Hypothalamus (tissue), 51 donors: Measurements from ENCODE around the gene MGLL.

Source experiments
- DNase-seq, 51 donors: peaks; one replicate each; lab custom pipeline; 2025; lab: John Stamatoyannopoulos, UW

MGLL gene

GRCh38 chr3:127645371-127646015 is 176.8 kb downstream of the MGLL start:
- no peak for DNase-seq

DNA sequence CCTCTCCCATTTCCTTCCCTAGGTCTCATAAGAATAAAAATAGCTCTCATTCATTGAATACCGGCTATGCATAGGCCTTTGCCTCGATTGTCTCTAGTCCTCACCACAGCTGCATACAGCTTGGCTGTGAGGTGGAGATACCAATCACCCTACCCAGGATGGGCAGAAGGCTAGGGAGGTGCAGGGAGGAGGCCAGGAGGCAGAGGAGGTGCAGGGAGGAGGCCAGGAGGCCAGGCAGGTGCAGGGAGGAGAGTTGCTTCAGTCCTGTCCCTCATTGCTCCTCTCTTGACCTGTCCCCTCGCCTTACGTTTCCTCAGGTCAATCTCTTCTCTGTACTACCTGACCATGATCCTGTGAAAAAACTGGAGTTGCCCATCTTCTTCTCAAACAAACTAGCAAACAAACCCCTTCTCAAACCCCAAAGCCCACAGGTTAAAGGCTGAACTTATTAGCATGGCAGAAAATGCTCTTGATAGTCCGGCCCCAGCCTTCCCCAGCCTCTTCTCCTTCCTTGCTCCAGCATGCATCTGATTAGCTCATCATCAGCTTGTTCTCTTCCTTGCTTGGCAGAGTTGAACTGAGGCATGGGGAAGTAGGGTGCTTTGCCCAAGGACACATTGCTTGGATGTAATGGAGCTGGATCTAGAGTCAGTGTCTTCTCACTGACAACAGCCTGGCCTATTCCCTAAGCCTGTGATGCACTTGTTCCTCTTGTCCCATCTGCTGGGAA is 177.5 kb downstream of the MGLL start:
- DNase-seq: no peak

- no peak for DNase-seq
Measured at GRCh38 chr3:127640042-127640355, 182.3 kb downstream of the MGLL start.

DNA sequence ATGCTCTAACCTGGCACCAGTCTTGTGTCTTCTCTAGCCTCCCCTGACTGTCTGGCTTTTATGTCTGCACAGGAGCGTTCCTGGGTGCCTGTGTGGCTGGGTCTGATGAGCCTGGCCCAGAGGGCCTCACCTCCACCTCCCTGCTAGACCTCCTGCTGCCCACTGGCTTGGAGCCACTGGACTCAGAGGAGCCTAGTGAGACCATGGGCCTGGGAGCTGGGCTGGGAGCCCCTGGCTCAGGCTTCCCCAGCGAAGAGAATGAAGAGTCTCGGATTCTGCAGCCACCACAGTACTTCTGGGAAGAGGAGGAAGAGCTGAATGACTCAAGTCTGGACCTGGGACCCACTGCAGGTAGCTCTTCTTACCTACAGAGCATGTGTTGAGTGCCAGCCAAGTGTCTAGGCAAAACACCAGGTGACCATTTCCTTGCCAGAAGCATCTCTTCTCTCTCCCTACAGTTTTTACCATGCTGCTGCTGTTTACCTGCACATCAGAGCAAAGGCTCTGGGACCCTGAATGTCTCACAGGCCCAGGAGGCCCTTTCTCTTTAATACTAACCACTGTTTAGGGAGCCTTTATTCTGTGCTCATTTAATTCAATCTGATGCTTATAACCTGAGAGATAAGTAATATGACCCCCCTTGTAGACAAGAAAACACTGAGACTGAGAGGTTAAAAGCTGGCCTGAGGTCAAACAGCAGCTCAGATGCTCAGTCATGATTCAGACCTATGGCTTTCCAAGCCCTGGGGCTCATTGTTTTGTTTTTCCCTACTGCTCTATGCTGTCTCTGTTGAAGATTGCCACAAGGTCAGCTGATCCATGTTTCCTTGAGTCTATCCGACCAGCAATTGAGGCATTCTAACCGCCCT is 182.9 kb downstream of the MGLL start:
- DNase-seq: no peak
